HG02588 (cell line): ENCODE data around the gene HBB.
"Not testable (repeated sequence)": the region's sequence is repeated elsewhere in the genome, so short reads cannot be mapped to it uniquely, and the experiment has no call there.

ENCODE experiments used
- ATAC-seq: cut with Tn5 transposase; IDR thresholded peaks from one replicate; pipeline ENCODE4 v1.9.1; 2021; ENCODE audit warnings: mild to moderate bottlenecking, moderate library complexity; ENCODE audit not compliant: unreplicated experiment

Gene HBB

DNA sequence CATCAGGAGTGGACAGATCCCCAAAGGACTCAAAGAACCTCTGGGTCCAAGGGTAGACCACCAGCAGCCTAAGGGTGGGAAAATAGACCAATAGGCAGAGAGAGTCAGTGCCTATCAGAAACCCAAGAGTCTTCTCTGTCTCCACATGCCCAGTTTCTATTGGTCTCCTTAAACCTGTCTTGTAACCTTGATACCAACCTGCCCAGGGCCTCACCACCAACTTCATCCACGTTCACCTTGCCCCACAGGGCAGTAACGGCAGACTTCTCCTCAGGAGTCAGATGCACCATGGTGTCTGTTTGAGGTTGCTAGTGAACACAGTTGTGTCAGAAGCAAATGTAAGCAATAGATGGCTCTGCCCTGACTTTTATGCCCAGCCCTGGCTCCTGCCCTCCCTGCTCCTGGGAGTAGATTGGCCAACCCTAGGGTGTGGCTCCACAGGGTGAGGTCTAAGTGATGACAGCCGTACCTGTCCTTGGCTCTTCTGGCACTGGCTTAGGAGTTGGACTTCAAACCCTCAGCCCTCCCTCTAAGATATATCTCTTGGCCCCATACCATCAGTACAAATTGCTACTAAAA, at the start of gene HBB:
TSS of gene HBB (minus strand) at position 340 of the 579 bp plus-strand sequence. CDS start at position 290, 50 bp downstream.
- no peak for ATAC-seq

DNA sequence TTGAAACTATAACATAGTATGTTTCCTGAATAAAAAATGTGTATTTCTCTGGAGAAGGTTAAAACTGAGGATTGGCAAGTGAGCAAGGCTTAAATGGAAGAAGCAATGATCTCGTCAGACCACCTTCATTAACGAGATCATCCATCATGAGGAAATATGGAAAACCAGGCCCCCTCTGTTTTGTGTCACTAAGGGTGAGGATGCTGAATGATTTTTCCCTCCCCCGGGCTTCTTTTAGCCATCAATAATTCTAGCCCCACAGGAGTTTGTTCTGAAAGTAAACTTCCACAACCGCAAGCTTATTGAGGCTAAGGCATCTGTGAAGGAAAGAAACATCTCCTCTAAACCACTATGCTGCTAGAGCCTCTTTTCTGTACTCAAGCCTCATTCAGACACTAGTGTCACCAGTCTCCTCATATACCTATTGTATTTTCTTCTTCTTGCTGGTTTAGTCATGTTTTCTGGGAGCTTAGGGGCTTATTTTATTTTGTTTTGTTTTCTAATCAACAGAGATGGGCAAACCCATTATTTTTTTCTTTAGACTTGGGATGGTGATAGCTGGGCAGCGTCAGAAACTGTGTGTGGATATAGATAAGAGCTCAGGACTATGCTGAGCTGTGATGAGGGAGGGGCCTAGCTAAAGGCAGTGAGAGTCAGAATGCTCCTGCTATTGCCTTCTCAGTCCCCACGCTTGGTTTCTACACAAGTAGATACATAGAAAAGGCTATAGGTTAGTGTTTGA, 48.7 kb upstream of the HBB start:
- no peak for ATAC-seq

DNA sequence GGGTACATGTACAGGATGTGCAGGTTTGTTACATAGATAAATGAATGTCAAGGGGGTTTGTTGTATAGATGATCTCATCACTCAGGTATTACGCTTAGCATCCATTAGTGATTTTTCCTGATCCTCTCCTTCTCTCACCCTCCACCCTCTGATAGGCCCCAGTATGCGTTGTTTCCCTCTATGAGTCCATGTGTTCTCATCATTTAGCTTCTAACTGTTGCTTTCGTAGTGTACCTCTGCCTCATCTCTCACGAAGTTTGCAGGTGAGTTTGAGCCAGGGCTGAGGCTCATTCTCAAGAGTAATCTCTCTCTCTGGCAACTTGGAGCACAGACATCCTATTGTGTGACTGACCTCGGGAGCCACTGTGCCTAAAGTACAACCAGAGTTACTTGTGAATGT, 47.5 kb upstream of the HBB start:
- no peak for ATAC-seq

DNA sequence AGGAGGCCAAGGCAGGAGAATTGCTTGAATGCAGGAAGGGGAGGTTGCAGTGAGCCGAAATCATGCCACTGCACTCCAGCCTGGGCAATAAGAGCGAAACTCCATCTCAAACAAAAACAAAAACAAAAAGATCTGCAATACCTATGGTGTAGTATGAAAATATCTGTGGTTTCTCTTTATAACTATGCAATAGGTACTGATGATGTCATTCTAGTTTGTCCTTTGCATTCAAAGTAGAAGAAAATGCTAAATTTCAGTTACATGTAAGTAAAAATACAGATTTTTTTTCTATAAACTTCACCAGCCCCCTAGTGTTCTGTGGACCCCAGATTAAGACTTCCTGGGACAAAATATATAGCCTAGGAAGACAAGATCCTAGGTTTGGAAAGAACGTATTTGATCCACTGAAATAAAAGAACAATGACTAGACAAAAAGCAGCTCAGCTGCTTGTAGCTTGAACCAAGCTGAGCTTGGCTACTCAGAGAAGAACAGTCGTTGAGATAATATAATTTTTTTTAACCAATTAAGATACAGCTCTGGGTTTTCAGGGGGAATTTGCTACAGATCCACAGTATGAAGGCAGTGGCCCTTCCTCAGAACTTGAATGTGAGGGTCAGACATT, 45.6 kb upstream of the HBB start:
- ATAC-seq, result no peak

DNA sequence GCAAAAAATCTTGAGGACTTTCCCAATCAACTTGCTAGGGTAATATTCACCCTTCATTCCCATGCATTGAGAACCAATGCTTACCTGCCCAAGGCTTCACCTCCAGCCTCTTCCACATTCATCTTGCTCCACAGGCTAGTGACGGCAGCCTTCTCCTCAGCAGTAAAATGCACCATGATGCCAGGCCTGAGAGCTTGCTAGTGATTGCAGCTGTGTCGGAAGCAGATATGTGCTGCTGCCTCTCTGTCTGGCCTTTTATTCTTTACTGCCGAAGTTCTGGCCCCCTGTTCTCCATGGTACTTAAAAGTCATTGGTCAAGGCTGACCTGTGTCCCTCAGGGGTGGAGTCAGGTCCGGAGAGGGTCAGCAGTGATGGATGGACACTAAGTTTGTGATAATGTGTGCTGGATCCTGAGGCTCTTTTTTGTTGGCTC, 42.9 kb upstream of the HBB start, which contains the start of gene HBE1:
TSS of gene HBE1 (minus strand) at position 231 of the 433 bp plus-strand sequence. CDS start at position 176, 55 bp downstream.
- no peak for ATAC-seq

DNA sequence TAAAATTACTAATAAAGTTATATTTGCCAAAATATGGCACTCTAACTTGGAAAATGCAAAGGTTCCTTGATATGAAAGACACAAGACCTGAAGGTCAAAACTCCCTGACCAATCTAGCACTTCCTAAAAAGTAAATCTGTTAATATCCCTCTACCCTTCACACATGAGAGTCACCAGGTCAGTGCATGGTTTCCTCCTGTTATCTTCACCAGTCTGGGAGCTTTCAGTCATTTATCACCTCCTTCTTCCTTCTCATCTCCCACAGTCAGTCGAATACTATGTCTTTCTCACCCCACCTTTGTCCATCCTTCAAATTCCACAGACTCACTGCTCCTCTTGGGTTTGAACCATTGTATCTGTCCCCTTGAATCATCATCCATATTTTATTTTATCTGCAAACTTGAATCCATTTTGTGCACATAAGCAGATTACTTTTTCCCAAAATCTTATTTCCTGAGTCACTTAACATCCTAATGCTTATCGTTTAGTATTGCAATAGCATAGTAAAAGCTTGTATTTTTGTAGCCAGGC, 40.2 kb upstream of the HBB start:
- no peak for ATAC-seq

DNA sequence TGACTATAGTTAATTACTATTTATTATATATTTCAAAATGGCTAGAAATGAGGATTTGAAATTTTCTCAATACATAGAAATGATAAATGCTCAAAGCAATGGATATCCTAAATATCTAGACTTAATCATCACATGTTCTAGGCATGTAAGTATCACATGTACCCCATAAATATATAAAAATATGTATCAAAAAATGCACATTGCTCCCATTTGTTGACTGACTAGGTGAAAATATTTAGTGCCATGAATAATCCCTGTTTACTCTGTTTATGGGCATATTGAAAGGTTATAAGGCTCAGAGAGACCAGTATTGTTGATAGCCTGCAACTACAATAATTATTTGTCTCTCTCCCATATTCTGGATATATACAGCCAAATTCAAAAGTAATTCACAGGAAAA, 39.7 kb upstream of the HBB start:
- no peak for ATAC-seq

DNA sequence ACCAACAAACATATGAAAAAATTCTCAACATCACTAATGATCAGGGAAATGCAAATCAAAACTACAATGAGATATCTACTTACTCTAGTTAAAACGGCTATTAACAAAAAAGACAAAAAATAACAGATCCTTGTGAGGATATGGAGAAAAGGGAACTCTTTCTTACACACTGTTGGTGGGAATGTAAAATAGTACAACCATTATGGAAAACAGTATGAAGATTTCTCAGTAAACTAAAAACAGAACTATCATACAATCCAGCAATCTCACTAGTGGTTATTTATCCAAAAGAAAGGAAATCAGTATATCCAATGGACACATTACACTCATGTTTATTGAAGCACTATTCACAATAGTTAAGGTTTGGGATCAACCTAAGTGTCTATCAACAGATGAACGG, 39.0 kb upstream of the HBB start:
- ATAC-seq, result no peak

DNA sequence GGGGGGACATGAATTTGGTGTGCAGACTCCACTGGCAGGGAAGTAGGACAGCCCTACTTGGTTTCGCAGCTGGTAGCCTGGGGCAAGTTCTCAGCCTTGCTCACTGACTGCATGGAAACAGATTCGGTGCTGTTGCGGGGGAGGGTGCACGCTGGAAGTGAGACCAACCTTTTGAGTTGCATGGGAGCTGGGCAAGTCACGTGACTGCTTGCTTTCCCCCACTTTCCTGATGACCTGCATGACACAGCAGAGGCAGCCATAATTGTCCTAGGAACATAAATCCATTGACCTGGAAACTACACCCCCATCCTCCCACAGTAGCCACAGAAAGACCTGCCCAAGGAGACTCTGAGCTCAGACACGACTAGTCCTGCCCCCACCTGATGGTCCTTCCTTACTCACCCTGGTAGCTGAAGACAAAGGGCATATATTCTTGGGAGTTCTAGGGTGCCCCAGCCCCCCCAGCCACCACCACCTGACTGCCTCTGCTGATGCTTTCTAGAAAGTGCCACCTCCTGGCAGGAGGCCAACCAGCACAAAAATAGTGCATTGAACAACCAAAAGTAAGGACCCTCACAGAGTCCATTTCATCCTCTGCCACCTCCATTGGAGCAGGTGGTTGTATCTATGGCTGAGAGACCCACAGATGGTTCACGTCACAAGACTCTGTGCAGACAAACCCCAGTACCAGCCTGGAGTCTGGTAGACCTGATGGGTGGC, 31.8 kb upstream of the HBB start:
- no peak for ATAC-seq

DNA sequence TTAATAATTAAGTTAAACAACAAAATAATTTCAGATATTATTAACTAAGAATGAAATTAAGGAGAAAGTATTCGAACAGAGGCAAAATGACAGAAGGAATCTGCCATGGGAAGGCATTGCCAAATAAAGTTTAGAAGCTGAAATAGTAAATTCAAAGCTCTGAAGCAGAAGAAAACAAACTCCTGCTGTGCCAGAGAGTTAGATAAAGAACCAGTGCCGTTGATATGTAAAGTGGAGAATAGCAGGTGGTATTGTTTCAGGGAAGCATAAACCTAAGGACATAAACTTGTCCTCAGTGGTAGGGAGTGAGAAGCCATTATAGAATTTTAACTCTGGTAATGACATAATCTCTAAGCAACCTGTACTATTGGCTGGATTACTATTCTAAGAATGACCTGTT, 30.4 kb upstream of the HBB start:
- ATAC-seq, result no peak

DNA sequence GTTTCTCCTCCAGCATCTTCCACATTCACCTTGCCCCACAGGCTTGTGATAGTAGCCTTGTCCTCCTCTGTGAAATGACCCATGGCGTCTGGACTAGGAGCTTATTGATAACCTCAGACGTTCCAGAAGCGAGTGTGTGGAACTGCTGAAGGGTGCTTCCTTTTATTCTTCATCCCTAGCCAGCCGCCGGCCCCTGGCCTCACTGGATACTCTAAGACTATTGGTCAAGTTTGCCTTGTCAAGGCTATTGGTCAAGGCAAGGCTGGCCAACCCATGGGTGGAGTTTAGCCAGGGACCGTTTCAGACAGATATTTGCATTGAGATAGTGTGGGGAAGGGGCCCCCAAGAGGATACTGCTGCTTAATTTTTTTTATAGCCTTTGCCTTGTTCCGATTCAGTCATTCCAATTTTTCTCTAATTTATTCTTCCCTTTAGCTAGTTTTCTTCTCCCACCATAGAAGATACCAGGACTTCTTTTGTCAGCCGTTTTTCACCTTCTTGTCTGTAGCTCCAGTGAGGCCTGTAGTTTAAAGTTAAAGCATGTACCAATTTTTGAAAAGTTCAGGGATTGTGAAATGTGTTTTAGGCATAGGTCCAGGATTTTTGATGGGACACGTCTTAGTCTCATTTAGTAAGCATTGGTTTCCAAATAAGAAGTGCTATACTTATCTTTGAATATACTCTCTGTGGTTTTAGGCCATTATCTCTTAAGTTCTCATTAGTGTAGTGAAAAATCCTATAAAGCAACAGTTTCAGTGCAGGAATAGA, 28.0 kb upstream of the HBB start, which contains the start of gene HBG2:
TSS of gene HBG2 (minus strand) at position 136 of the 768 bp plus-strand sequence. CDS start at position 83, 53 bp downstream.
- ATAC-seq, result not testable (repeated sequence)

DNA sequence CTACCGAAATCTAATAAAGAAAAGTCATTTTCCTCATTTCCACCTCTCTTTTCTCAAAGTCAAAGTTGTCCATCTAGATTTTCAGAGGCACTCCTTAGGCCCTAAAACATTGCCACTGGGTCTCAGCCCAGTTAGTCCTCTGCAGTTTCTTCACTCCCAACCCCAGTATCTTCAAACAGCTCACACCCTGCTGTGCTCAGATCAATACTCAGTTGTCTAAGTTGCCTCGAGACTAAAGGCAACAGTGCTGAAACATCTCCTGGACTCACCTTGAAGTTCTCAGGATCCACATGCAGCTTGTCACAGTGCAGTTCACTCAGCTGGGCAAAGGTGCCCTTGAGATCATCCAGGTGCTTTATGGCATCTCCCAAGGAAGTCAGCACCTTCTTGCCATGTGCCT, 27.2 kb upstream of the HBB start:
- ATAC-seq, result not testable (repeated sequence)

DNA sequence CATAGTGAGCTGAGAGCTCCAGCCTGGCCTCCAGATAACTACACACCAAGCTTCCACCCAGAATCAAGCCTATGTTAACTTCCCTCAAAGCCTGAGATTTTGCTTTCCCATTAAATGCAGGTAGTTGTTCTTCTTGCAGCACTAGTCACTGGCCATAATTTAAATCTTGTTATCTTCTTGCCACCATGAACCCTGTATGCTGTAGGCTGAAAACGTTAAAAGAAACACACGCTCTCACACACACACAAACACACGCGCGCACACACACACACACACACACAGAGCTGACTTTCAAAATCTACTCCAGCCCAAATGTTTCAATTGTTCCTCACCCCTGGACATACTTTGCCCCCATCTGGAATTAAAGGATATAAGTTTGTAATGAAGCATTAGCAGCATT, 26.6 kb upstream of the HBB start:
- ATAC-seq, result not testable (repeated sequence)

DNA sequence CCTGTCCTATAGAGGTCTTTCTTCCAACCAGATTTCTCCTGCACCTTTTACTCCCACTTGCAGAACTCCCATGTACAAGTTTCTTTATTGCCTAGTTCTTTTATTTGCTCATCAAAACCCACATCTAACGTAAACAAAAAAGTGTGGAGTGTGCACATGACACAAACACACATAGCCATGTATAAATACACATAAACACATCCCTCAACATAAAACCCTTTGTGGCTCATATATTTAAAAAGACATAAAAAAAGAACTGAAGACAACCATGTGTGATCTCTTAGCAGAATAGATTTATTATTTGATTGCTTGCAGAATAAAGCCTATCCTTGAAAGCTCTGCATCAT, 26.0 kb upstream of the HBB start:
- ATAC-seq, result no peak

DNA sequence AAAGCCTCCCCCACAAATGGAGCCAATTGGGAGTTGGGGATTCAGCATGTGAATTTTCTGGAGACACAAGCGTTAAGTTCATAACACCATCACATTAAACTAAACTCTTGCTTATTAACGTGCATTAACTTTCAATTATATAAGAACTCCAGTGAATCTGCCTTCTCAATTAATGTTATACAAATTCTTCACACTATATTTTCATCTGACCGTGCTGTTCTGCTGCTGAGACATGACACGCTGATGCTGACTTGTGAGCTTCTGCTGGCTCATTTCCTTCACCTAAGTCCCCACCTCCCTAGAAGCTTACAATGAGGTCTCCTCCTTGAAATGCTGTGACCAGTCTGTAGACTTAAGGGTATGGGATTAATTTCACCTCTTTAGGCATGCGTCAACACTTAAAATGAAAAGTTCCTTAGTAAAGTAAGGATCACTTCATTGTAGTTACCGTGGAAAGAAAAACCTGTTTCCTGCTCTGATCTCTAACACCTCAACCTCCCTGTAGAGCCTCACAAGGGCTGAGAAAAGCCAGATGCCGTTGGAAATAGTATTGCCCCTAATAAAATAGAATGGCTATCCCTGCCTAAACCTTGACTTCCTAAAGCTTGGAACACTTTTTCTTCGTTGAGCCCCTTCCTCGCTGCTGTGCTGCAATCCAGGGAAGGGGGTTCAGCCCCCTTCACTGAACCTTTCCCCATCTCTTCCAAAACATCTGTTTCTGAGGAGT, 25.5 kb upstream of the HBB start:
- ATAC-seq, result no peak

DNA sequence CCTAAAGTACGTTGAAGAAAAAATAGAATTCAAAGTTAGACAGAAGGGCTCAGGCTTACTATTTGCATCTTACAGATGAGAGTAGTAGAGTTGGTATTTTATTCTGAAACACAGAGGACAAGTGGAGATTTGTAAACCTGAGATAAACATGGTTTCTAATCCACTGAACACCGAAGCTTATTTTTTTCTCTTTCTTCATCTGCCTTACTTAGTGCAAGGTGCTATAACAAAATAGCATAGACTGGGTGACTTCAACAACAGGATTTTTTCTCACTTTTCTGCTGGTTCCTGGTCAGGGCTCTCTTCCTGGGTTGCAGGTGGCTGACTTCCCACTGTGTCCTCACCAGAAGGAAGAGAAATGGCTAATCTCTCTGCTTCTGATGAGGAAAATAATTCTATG, 24.9 kb upstream of the HBB start:
- ATAC-seq, result no peak

DNA sequence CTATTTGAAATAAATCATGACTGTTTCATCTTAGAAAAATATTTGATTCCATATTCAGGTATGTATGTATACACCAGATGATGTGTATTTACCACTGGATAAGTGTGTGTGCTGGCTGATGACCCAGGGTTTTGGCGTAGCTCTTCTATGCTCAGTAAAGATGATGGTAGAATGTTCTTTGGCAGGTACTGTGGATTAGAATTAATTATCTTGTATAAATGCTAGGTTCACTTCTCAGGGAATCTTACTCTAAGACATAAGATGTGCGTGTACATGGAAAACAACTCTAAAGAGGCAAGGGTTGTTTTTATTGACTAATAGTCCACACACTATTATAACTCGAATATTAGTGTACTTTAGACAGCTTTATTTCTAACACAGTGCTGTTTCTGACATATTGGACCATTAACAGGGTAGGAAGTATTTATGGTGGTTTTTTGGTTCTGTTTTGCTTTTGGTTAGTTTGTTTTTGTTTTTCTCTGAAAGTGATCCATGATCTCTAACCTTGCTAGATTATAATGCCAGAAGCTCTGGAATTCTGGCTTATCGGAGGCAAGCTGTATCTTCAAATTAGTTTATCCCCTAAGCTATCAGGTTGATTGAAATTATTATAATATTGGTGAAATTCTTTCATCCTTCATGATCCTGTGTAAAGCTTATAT, 23.8 kb upstream of the HBB start:
- ATAC-seq, result no peak

DNA sequence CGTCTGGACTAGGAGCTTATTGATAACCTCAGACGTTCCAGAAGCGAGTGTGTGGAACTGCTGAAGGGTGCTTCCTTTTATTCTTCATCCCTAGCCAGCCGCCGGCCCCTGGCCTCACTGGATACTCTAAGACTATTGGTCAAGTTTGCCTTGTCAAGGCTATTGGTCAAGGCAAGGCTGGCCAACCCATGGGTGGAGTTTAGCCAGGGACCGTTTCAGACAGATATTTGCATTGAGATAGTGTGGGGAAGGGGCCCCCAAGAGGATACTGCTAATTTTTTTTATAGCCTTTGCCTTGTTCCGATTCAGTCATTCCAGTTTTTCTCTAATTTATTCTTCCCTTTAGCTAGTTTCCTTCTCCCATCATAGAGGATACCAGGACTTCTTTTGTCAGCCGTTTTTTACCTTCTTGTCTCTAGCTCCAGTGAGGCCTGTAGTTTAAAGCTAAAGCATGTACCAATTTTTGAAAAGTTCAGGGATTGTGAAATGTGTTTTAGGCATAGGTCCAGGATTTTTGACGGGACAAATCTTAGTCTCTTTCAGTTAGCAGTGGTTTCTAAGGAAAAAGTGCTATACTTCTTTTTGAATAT, 23.0 kb upstream of the HBB start, which contains the start of gene HBG1:
TSS of gene HBG1 (minus strand) at position 51 of the 590 bp plus-strand sequence. CDS start 53 bp downstream, outside the sequence.
- ATAC-seq, result not testable (repeated sequence)

DNA sequence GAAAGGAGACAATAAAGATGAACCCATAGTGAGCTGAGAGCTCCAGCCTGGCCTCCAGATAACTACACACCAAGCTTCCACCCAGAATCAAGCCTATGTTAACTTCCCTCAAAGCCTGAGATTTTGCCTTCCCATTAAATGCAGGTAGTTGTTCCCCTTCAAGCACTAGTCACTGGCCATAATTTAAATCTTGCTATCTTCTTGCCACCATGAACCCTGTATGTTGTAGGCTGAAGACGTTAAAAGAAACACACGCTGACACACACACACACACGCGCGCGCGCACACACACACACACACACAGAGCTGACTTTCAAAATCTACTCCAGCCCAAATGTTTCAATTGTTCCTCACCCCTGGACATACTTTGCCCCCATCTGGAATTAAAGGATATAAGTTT, 21.6 kb upstream of the HBB start:
- not testable (repeated sequence) for ATAC-seq
